H9 (cell line): Measurements from ENCODE around the gene STARD3. TPM values are rescaled to one million over a fixed set of nuclear protein-coding genes. Genes with fewer than 3 reads are reported as not detected.

ENCODE experiments used
- DNase-seq: peaks from one replicate; pipeline ENCODE4 v3.0.0-alpha.2; 2017
- H2AFZ ChIP-seq: one replicate; pipeline ENCODE4 v1.6.1; 2013; ENCODE audit warnings: mild to moderate bottlenecking, low read length, control low read depth, moderate library complexity
- H2AK5ac ChIP-seq: 2 replicates; pipeline ENCODE4 v1.6.1; 2013; ENCODE audit warnings: low read length, control low read depth, mixed read lengths; ENCODE audit not compliant: insufficient read length
- H2BK120ac ChIP-seq: one replicate; pipeline ENCODE4 v1.6.1; 2013; ENCODE audit warnings: low read depth, mild to moderate bottlenecking, low read length, control low read depth, inconsistent platforms; ENCODE audit not compliant: poor library complexity, severe bottlenecking
- H2BK12ac ChIP-seq: 2 replicates; pipeline ENCODE4 v1.6.1; 2013; ENCODE audit warnings: low read length, control low read depth, mixed read lengths, low read depth; ENCODE audit not compliant: insufficient read length
- H2BK15ac ChIP-seq: 2 replicates; pipeline ENCODE4 v1.6.1; 2013; ENCODE audit warnings: low read depth, low read length, control low read depth
- H2BK20ac ChIP-seq: one replicate; pipeline ENCODE4 v1.6.1; 2013; ENCODE audit warnings: low read depth, mild to moderate bottlenecking, low read length, control low read depth, inconsistent platforms; ENCODE audit not compliant: poor library complexity, severe bottlenecking
- H2BK5ac ChIP-seq: 2 replicates; pipeline ENCODE4 v1.6.1; 2013; ENCODE audit warnings: low read length, control low read depth, mixed read lengths; ENCODE audit not compliant: insufficient read length
- H3K14ac ChIP-seq: 2 replicates; pipeline ENCODE4 v1.6.1; 2013; ENCODE audit warnings: low read length, control low read depth; ENCODE audit not compliant: insufficient read depth
- H3K18ac ChIP-seq: 2 replicates; pipeline ENCODE4 v1.6.1; 2013; ENCODE audit warnings: low read depth, mild to moderate bottlenecking, mixed read lengths, low read length, control low read depth; ENCODE audit not compliant: insufficient read length
- H3K23ac ChIP-seq: 2 replicates; pipeline ENCODE4 v1.6.1; 2013; ENCODE audit warnings: low read length, control low read depth, mixed read lengths, low read depth; ENCODE audit not compliant: insufficient read length
- H3K23me2 ChIP-seq: 2 replicates; pipeline ENCODE4 v1.6.1; 2013; ENCODE audit warnings: low read depth, mild to moderate bottlenecking, mixed read lengths, low read length, control low read depth; ENCODE audit not compliant: insufficient read length, poor library complexity, severe bottlenecking
- H3K27ac ChIP-seq: 2 replicates; pipeline ENCODE4 v1.5.1; 2013; ENCODE audit warnings: low read length, control low read depth, mixed read lengths, low read depth; ENCODE audit not compliant: insufficient read length
- H3K27me3 ChIP-seq: 2 replicates; pipeline ENCODE4 v1.6.1; 2013; ENCODE audit warnings: low read length, control low read depth, inconsistent platforms; ENCODE audit not compliant: insufficient read depth
- H3K4ac ChIP-seq: 2 replicates; pipeline ENCODE4 v1.6.1; 2013; ENCODE audit warnings: low read depth, mild to moderate bottlenecking, control low read depth, inconsistent platforms, low read length, moderate library complexity
- H3K4me1 ChIP-seq: 2 replicates; pipeline ENCODE4 v1.6.1; 2013; ENCODE audit warnings: low read length, control low read depth, inconsistent platforms; ENCODE audit not compliant: insufficient read depth
- H3K4me2 ChIP-seq: 2 replicates; pipeline ENCODE4 v1.6.1; 2013; ENCODE audit warnings: low read length, control low read depth, mixed read lengths; ENCODE audit not compliant: insufficient read length, insufficient read depth
- H3K56ac ChIP-seq: 2 replicates; pipeline ENCODE4 v1.6.1; 2013; ENCODE audit warnings: low read depth, mild to moderate bottlenecking, mixed read lengths, low read length, control low read depth; ENCODE audit not compliant: insufficient read length
- H3K79me1 ChIP-seq: 2 replicates; pipeline ENCODE4 v1.6.1; 2013; ENCODE audit warnings: low read depth, mild to moderate bottlenecking, moderate library complexity, low read length, control low read depth, inconsistent platforms; ENCODE audit not compliant: insufficient read depth, poor library complexity, severe bottlenecking
- H3K79me2 ChIP-seq: 2 replicates; pipeline ENCODE4 v1.6.1; 2013; ENCODE audit warnings: low read length, control low read depth, inconsistent platforms; ENCODE audit not compliant: insufficient read depth
- H3K9ac ChIP-seq: 2 replicates; pipeline ENCODE4 v1.6.1; 2013; ENCODE audit warnings: low read length, control low read depth, mixed read lengths; ENCODE audit not compliant: insufficient read length; ENCODE audit errors: extremely low read depth
- H3K9me3 ChIP-seq: one replicate; pipeline ENCODE4 v1.6.1; 2013; ENCODE audit warnings: low read depth, low read length, inconsistent platforms; ENCODE audit not compliant: control insufficient read depth
- H3T11ph ChIP-seq: one replicate; pipeline ENCODE4 v1.6.1; 2013; ENCODE audit warnings: mild to moderate bottlenecking, low read length, control low read depth, inconsistent platforms
- H4K20me1 ChIP-seq: one replicate; pipeline ENCODE4 v1.6.1; 2013; ENCODE audit not compliant: control insufficient read depth, insufficient read length, insufficient read depth
- H4K5ac ChIP-seq: 2 replicates; pipeline ENCODE4 v1.6.1; 2013; ENCODE audit warnings: low read depth, mild to moderate bottlenecking, mixed read lengths, low read length, control low read depth; ENCODE audit not compliant: insufficient read length
- H4K8ac ChIP-seq: replicated peaks from 2 replicates; pipeline ENCODE4 v1.6.1; 2013; ENCODE audit warnings: low read length, control low read depth, mixed read lengths, low read depth; ENCODE audit not compliant: insufficient read length
- H4K91ac ChIP-seq: 2 replicates; pipeline ENCODE4 v1.6.1; 2013; ENCODE audit warnings: low read depth, mild to moderate bottlenecking, moderate library complexity, mixed read lengths, low read length, control low read depth; ENCODE audit not compliant: insufficient read length
- H3K27ac Mint-ChIP-seq, 3 experiments: 2 replicates in 2 of 3; 3 replicates in 1 of 3; pipeline ENCODE4 v1.8.0; 2020 to 2021; ENCODE audit warnings: mixed read lengths in 3 of 3, mild to moderate bottlenecking in 1 of 3, moderate library complexity in 1 of 3
- H3K27me3 Mint-ChIP-seq: 2 replicates; pipeline ENCODE4 v1.8.0; 2021; ENCODE audit warnings: low read depth, mild to moderate bottlenecking, moderate library complexity, mixed read lengths
- H3K36me3 Mint-ChIP-seq, 3 experiments: 2 replicates in 2 of 3; 3 replicates in 1 of 3; pipeline ENCODE4 v1.8.0; 2020 to 2021; ENCODE audit warnings: low read depth in 3 of 3, mixed read lengths in 3 of 3; ENCODE audit not compliant: insufficient read depth in 1 of 3
- H3K4me1 Mint-ChIP-seq, 2 experiments: 2 replicates each; pipeline ENCODE4 v1.8.0; 2020; ENCODE audit warnings: mixed read lengths in 2 of 2
- H3K4me3 Mint-ChIP-seq, 2 experiments: 2 replicates in 1 of 2; 3 replicates in 1 of 2; pipeline ENCODE4 v1.8.0; 2020 to 2021; ENCODE audit warnings: mild to moderate bottlenecking in 2 of 2, mixed read lengths in 2 of 2, moderate library complexity in 1 of 2
- H3K9me3 Mint-ChIP-seq, 2 experiments: 2 replicates in 1 of 2; 3 replicates in 1 of 2; pipeline ENCODE4 v1.8.0; 2020; ENCODE audit warnings: mild to moderate bottlenecking in 2 of 2, mixed read lengths in 2 of 2, moderate library complexity in 1 of 2
- WGBS: extraction: QIAGEN DNeasy Blood & Tissue Kit; methylation state at CpG from one replicate; pipeline ENCODE4 v1.1.7; 2013; ENCODE audit warnings: missing lambda C conversion rate, low lambda C conversion rate, mixed read lengths; ENCODE audit not compliant: insufficient read length; ENCODE audit errors: extremely low coverage; 5-methylcytosine and 5-hydroxymethylcytosine counted together
- total RNA-seq: library from RNA; stranded (reverse); gene quantifications from 2 replicates; pipeline ENCODE4 v1.2.1, GENCODE V29; 2021
- TF ChIP-seq, protein P1 (sequence below): fragments of 200-600 bp; sonication (generic); conservative IDR thresholded peaks from 3 replicates; pipeline ENCODE4 v1.8.0; 2021; ENCODE audit warnings: antibody characterized with exemption, mild to moderate bottlenecking

Gene STARD3
- total RNA-seq, 1 experiment from 2014 or later, result 51.3 TPM

DNA sequence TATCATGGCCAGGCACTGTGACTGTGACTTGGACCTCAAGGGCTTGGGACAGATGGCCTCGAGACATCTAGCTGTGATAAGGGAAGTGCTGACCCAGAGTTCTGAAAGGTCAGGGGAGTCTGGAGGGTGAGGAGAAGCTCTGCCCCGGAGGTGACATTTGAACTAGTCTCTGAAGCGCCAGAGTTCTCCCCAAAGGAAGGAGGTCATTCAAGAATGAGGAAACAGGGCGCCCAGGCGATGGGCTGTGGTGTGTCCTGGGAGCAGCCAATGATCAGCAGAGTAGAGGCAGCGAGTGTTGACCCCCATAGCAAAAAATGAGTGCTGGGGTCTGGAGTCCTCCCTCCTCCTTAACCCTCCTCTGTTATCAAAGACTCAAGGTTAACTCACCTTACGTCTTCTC, 4.9 kb downstream of the STARD3 start:
- Histone ChIP-seq H4K5ac (no peak overlapping the region), H3K18ac (no peak overlapping the region), H2BK12ac (no peak overlapping the region), H2BK5ac (no peak overlapping the region), H3K23ac (no peak overlapping the region), H3K4ac (no peak overlapping the region), H3K14ac (no peak overlapping the region), H2AK5ac (no peak overlapping the region), H4K8ac (no peak overlapping the region), H3K9me3 (no peaks in the 10 kb centered on the region), H2BK20ac (no peak overlapping the region), H3K79me2 (no peaks in the 10 kb centered on the region; the same call in 1 of the 2 replicates), H2BK120ac (no peak overlapping the region), H3K27ac (no peak overlapping the region), H3K4me2 (no peak overlapping the region), H2AFZ (no peak overlapping the region), H3K56ac (no peak overlapping the region), H3K79me1 (no peaks in the 10 kb centered on the region), H3K9ac (no peak overlapping the region), H4K20me1 (no peaks in the 10 kb centered on the region), H3K27me3 (no peaks in the 10 kb centered on the region), H3T11ph (no peak overlapping the region), H2BK15ac (no peak overlapping the region), H3K4me1 (peaks cover 2% of the 10 kb centered on the region; the same call in 1 of the 2 replicates), H3K23me2 (peaks cover 11% of the 10 kb centered on the region), H4K91ac (no peak overlapping the region)
- DNase-seq, result no peak
- Mint-ChIP-seq H3K27me3 (no peaks in the 10 kb centered on the region; the same call in 1 of the 2 replicates), H3K4me1 (peaks cover 59 to 64% of the 10 kb centered on the region in 2 experiments), H3K27ac (peak overlapping the region in 1 of 3 experiments; percentile 70; a peak in 2 of 7 replicates), H3K4me3 (no peak overlapping the region), H3K9me3 (no peaks in the 10 kb centered on the region), H3K36me3 (peaks cover 0 to 5% (median 0%) of the 10 kb centered on the region in 3 experiments; a peak in 3 of 7 replicates)
- WGBS, result no CpG with 5 or more reads among the region's 7 CpGs
- TF ChIP-seq, protein P1, sequence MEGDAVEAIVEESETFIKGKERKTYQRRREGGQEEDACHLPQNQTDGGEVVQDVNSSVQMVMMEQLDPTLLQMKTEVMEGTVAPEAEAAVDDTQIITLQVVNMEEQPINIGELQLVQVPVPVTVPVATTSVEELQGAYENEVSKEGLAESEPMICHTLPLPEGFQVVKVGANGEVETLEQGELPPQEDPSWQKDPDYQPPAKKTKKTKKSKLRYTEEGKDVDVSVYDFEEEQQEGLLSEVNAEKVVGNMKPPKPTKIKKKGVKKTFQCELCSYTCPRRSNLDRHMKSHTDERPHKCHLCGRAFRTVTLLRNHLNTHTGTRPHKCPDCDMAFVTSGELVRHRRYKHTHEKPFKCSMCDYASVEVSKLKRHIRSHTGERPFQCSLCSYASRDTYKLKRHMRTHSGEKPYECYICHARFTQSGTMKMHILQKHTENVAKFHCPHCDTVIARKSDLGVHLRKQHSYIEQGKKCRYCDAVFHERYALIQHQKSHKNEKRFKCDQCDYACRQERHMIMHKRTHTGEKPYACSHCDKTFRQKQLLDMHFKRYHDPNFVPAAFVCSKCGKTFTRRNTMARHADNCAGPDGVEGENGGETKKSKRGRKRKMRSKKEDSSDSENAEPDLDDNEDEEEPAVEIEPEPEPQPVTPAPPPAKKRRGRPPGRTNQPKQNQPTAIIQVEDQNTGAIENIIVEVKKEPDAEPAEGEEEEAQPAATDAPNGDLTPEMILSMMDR, result no peak
